A549 (cell line): ENCODE measurements around the gene CRIP2.

ENCODE experiments used
- FOSL2 ChIP-seq, 2 experiments: fragments of 450-650 bp in 1 of 2; fragments of >200 bp in 1 of 2; sonication (Bioruptor Twin) in 1 of 2; formaldehyde crosslinking; IDR thresholded peaks; 2 replicates each; pipeline versions ENCODE4 v1.5.0 to v1.6.1; 2016 to 2020; ENCODE audit warnings: mild to moderate bottlenecking in 1 of 2, moderate library complexity in 1 of 2
- GATA3 ChIP-seq: IDR thresholded peaks from 2 replicates; pipeline ENCODE4 v1.6.1; 2012; ENCODE audit warnings: borderline replicate concordance
- JUNB ChIP-seq: fragments of >200 bp; sonication (Bioruptor Twin); formaldehyde crosslinking; IDR thresholded peaks from 2 replicates; pipeline ENCODE4 v1.6.1; 2016
- POLR2A ChIP-seq: IDR thresholded peaks from 2 replicates; pipeline ENCODE4 v1.6.1; 2012; ENCODE audit warnings: mild to moderate bottlenecking, low read length
- RAD21 ChIP-seq, 2 experiments: fragments of >200 bp in 1 of 2; sonication (Bioruptor Twin) in 1 of 2; formaldehyde crosslinking in 1 of 2; IDR thresholded peaks in 1 of 2; conservative IDR thresholded peaks in 1 of 2; 2 replicates in 1 of 2; 3 replicates in 1 of 2; pipeline ENCODE4 v1.6.1; 2012 to 2018; ENCODE audit warnings: inconsistent platforms in 1 of 2
- TF ChIP-seq, protein P1 (sequence below): fragments of >200 bp; sonication (Bioruptor Twin); formaldehyde crosslinking; IDR thresholded peaks from 3 replicates; pipeline ENCODE4 v1.5.1; 2016
- TF ChIP-seq, protein P2 (sequence below): IDR thresholded peaks from 2 replicates; pipeline ENCODE4 v1.6.1; 2012
- TF ChIP-seq, protein P3 (sequence below): fragments of >200 bp; sonication (Bioruptor Twin); formaldehyde crosslinking; IDR thresholded peaks from 3 replicates; pipeline ENCODE4 v1.6.1; 2016
- TF ChIP-seq, protein P4 (sequence below): fragments of 200-600 bp; sonication (generic); IDR thresholded peaks from 2 replicates; pipeline ENCODE4 v1.6.1; 2016; ENCODE audit warnings: antibody characterized with exemption, mild to moderate bottlenecking, moderate library complexity

DNA sequence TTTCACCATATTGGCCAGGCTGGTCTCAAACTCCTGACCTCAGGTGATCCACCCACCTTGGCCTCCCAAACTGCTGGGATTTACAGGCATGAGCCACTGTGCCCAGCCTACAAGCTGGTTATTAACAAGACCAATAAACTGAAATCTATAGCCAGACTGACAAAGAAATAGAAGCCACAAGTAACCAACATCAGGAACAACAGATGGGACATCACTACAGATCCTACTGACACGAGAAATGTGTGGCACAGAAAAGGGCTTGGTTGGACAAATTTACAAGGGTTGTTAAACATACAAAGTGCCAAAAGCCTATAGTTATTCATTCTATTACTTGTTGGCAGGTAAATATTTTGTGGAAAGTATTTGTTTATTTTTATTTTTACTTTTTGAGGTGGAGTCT lies 43.4 kb upstream of the CRIP2 start:
- TF ChIP-seq, protein P1, sequence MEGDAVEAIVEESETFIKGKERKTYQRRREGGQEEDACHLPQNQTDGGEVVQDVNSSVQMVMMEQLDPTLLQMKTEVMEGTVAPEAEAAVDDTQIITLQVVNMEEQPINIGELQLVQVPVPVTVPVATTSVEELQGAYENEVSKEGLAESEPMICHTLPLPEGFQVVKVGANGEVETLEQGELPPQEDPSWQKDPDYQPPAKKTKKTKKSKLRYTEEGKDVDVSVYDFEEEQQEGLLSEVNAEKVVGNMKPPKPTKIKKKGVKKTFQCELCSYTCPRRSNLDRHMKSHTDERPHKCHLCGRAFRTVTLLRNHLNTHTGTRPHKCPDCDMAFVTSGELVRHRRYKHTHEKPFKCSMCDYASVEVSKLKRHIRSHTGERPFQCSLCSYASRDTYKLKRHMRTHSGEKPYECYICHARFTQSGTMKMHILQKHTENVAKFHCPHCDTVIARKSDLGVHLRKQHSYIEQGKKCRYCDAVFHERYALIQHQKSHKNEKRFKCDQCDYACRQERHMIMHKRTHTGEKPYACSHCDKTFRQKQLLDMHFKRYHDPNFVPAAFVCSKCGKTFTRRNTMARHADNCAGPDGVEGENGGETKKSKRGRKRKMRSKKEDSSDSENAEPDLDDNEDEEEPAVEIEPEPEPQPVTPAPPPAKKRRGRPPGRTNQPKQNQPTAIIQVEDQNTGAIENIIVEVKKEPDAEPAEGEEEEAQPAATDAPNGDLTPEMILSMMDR = no peak
- TF ChIP-seq GATA3 (no peak), POLR2A (no peak), FOSL2 (IDR thresholded peaks at IDR 0.05) (no peak), FOSL2 (CRISPR knock-in tag; IDR thresholded peaks at IDR 0.05) (no peak), JUNB (no peak), RAD21 (conservative IDR thresholded peaks at IDR 0.05 in 1 of 2, IDR thresholded peaks at IDR 0.05 in 1 of 2) (no peak)
- TF ChIP-seq, protein P2, sequence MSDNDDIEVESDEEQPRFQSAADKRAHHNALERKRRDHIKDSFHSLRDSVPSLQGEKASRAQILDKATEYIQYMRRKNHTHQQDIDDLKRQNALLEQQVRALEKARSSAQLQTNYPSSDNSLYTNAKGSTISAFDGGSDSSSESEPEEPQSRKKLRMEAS = no peak
- TF ChIP-seq, protein P3, sequence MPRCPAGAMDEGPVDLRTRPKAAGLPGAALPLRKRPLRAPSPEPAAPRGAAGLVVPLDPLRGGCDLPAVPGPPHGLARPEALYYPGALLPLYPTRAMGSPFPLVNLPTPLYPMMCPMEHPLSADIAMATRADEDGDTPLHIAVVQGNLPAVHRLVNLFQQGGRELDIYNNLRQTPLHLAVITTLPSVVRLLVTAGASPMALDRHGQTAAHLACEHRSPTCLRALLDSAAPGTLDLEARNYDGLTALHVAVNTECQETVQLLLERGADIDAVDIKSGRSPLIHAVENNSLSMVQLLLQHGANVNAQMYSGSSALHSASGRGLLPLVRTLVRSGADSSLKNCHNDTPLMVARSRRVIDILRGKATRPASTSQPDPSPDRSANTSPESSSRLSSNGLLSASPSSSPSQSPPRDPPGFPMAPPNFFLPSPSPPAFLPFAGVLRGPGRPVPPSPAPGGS = no peak
- TF ChIP-seq, protein P4, sequence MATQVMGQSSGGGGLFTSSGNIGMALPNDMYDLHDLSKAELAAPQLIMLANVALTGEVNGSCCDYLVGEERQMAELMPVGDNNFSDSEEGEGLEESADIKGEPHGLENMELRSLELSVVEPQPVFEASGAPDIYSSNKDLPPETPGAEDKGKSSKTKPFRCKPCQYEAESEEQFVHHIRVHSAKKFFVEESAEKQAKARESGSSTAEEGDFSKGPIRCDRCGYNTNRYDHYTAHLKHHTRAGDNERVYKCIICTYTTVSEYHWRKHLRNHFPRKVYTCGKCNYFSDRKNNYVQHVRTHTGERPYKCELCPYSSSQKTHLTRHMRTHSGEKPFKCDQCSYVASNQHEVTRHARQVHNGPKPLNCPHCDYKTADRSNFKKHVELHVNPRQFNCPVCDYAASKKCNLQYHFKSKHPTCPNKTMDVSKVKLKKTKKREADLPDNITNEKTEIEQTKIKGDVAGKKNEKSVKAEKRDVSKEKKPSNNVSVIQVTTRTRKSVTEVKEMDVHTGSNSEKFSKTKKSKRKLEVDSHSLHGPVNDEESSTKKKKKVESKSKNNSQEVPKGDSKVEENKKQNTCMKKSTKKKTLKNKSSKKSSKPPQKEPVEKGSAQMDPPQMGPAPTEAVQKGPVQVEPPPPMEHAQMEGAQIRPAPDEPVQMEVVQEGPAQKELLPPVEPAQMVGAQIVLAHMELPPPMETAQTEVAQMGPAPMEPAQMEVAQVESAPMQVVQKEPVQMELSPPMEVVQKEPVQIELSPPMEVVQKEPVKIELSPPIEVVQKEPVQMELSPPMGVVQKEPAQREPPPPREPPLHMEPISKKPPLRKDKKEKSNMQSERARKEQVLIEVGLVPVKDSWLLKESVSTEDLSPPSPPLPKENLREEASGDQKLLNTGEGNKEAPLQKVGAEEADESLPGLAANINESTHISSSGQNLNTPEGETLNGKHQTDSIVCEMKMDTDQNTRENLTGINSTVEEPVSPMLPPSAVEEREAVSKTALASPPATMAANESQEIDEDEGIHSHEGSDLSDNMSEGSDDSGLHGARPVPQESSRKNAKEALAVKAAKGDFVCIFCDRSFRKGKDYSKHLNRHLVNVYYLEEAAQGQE = no peak
